NCI-H187 (cell line): Measurements from ENCODE around the gene CD7.

Experiments
- DNase-seq, 2 experiments: peaks; one replicate each; lab custom pipeline; 2025; lab: John Stamatoyannopoulos, UW

CD7 gene

GRCh38 chr17:82278308-82278707 lies 39.1 kb downstream of the CD7 start:
- no peak for DNase-seq

- no peak for DNase-seq
Measured at GRCh38 chr17:82277851-82278250, 39.6 kb downstream of the CD7 start.

GRCh38 chr17:82276938-82277337 lies 40.5 kb downstream of the CD7 start:
- DNase-seq, result no peak

- no peak for DNase-seq
Measured at GRCh38 chr17:82275326-82275725, 42.1 kb downstream of the CD7 start.

- no peak for DNase-seq
Measured at GRCh38 chr17:82274134-82275020, 43.0 kb downstream of the CD7 start.

GRCh38 chr17:82273327-82274133 lies 43.9 kb downstream of the CD7 start, which contains the start of gene CSNK1D:
Gene CSNK1D, minus strand, starts transcription at chr17:82273700. Its CDS starts 319 bp downstream, at chr17:82273381.
- DNase-seq, result peak; percentile 67 to 71

GRCh38 chr17:82272495-82273326 lies 44.7 kb downstream of the CD7 start:
- no peak for DNase-seq

GRCh38 chr17:82271401-82271800 lies 46.0 kb downstream of the CD7 start:
- no peak for DNase-seq

- DNase-seq, result no peak
Measured at GRCh38 chr17:82270651-82271050, 46.8 kb downstream of the CD7 start.

- DNase-seq, result no peak
Measured at GRCh38 chr17:82269882-82270500, 47.4 kb downstream of the CD7 start.

- DNase-seq, result no peak
Measured at GRCh38 chr17:82269138-82269881, 48.1 kb downstream of the CD7 start.

- DNase-seq, result no peak
Measured at GRCh38 chr17:82267575-82268379, 49.6 kb downstream of the CD7 start.

GRCh38 chr17:82266142-82266541 lies 51.3 kb downstream of the CD7 start:
- DNase-seq, result no peak
